Tibial artery (tissue), 4 donors: ENCODE measurements around the gene RIMS1.
A peak's percentile ranks its signal among the peaks of the same experiment; 100 is the strongest.

ENCODE experiments used
- DNase-seq, 2 donors: peaks; one replicate each; pipeline ENCODE4 v3.0.0-alpha.2; 2019
- H3K27ac ChIP-seq, 2 donors: fragments of 200-600 bp; sonication (generic) in 1 of 2; 1 replicate in 1 of 2; 2 replicates in 1 of 2; pipeline ENCODE4 v1.5.1; 2018 to 2019; ENCODE audit warnings: mild to moderate bottlenecking in 1 of 2
- H3K27me3 ChIP-seq, 2 donors: fragments of 200-600 bp; sonication (generic) in 1 of 2; one replicate each; pipeline versions ENCODE4 v1.5.1 to v1.6.0; 2016 to 2019
- H3K36me3 ChIP-seq, 3 donors: fragments of 200-600 bp; sonication (generic) in 2 of 3; one replicate each; pipeline ENCODE4 v1.5.1; 2016 to 2019; ENCODE audit warnings: mild to moderate bottlenecking in 2 of 3
- H3K4me1 ChIP-seq, 4 donors: fragments of 200-600 bp; sonication (generic) in 2 of 4; 1 replicate in 3 of 4; 2 replicates in 1 of 4; pipeline ENCODE4 v1.5.1; 2016 to 2019
- H3K4me3 ChIP-seq, 2 donors: fragments of 200-600 bp; sonication (generic) in 1 of 2; 1 replicate in 1 of 2; 2 replicates in 1 of 2; pipeline ENCODE4 v1.5.1; 2018 to 2019; ENCODE audit warnings: mild to moderate bottlenecking in 2 of 2
- H3K9me3 ChIP-seq, 3 donors: fragments of 200-600 bp; sonication (generic) in 1 of 3; one replicate each; pipeline ENCODE4 v1.5.1; 2016 to 2019
- CTCF ChIP-seq, 2 experiments: fragments of 200-600 bp in 1 of 2; fragments of 450-650 bp in 1 of 2; IDR thresholded peaks; one replicate each; pipeline ENCODE4 v1.5.1; 2017 to 2019; ENCODE audit warnings: antibody characterized with exemption in 2 of 2, mild to moderate bottlenecking in 1 of 2, moderate library complexity in 1 of 2
- intact Hi-C: fragments of 100-400 bp; cut with DNase I; formaldehyde crosslinking; loops from one replicate; pipeline ENCODE4 v1.15.0; 2023; ENCODE audit warnings: low total_unique reads

Gene RIMS1

GRCh38 chr6:72182337-72183246 is 296.2 kb downstream of the RIMS1 start:
- Histone ChIP-seq H3K27me3 (no peaks in the 10 kb centered on the region), H3K27ac (peak overlapping the region in 1 of 2 donors; percentile 46), H3K4me1 (peaks cover 0 to 11% (median 4%) of the 10 kb centered on the region in 4 donors), H3K36me3 (no peaks in the 10 kb centered on the region), H3K9me3 (no peaks in the 10 kb centered on the region), H3K4me3 (peak overlapping the region; percentile 52 to 54)
- no peak for DNase-seq
- no peak for TF ChIP-seq CTCF (IDR thresholded peaks at IDR 0.05)
- intact Hi-C loops = no loop called here

DNA sequence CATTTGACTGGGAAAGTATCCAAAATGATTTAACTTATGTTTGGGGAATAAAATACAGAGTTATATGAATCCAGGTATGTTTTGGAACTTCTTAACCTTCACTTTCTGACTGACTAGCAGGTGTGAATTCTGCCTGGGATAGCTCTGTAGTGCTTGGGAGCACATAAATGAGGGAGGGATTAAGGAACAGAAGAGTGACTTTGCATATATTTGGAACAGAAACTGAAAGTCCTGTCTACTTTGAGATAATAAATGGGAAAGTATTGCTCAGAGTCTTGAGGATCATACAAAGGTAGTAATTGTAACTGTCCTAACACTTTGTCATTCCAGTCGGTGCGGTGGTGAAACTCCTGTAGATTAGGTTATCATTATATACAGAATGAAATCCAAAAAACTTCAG is 317.6 kb downstream of the RIMS1 start:
- DNase-seq = no peak
- Histone ChIP-seq H3K4me3 (no peak overlapping the region), H3K27ac (no peak overlapping the region), H3K9me3 (no peaks in the 10 kb centered on the region), H3K4me1 (no peaks in the 10 kb centered on the region), H3K36me3 (no peaks in the 10 kb centered on the region), H3K27me3 (no peaks in the 10 kb centered on the region)
- intact Hi-C loops = no loop called here
- TF ChIP-seq CTCF (IDR thresholded peaks at IDR 0.05) = no peak

- Histone ChIP-seq H3K4me3 (no peak overlapping the region), H3K4me1 (no peaks in the 10 kb centered on the region), H3K27ac (no peak overlapping the region), H3K27me3 (no peaks in the 10 kb centered on the region), H3K9me3 (no peaks in the 10 kb centered on the region), H3K36me3 (no peaks in the 10 kb centered on the region)
- DNase-seq = no peak
- TF ChIP-seq CTCF (IDR thresholded peaks at IDR 0.05) = no peak
- intact Hi-C loops = no loop called here
These were observed 319.1 kb downstream of the RIMS1 start for GRCh38 chr6:72205500-72205899.

GRCh38 chr6:72206606-72207005 is 320.3 kb downstream of the RIMS1 start:
- Histone ChIP-seq H3K9me3 (no peaks in the 10 kb centered on the region), H3K4me3 (no peak overlapping the region), H3K4me1 (no peaks in the 10 kb centered on the region), H3K36me3 (no peaks in the 10 kb centered on the region), H3K27me3 (no peaks in the 10 kb centered on the region), H3K27ac (no peak overlapping the region)
- TF ChIP-seq CTCF (IDR thresholded peaks at IDR 0.05) = no peak
- intact Hi-C loops = no loop called here
- no peak for DNase-seq

DNA sequence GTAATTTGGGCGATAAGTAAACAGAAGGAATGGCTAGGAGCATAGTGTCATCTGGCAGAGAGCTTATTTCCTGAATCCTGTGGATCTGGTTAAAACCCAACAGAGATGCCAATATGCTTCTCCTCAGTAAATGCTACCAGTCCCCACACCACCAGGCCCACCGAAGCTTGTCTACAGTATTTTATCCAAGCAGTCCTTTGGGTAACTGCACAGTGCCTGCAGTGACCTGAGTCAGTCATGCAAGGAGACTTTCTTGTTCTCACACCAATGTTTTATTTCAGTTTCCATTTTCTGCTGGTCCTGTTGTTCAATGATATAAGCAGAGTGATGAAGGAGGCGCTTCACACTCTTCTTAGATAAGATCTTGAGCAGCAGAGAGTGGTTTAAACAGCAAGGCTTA is 326.3 kb downstream of the RIMS1 start:
- TF ChIP-seq CTCF (IDR thresholded peaks at IDR 0.05) = no peak
- intact Hi-C loops = no loop called here
- H3K9me3 ChIP-seq = no peaks in the 10 kb centered on the region
- no peak overlapping the region for H3K27ac ChIP-seq
- no peak for DNase-seq
- H3K27me3 ChIP-seq = no peaks in the 10 kb centered on the region
- H3K36me3 ChIP-seq = no peaks in the 10 kb centered on the region
- no peaks in the 10 kb centered on the region for H3K4me1 ChIP-seq
- H3K4me3 ChIP-seq = no peak overlapping the region
